Memory B cell (primary cell): ENCODE results near the gene KHK.

Experiments
- ATAC-seq: fragments of 150-1000 bp; cut with Tn5 transposase; 2 replicates; pipeline ENCODE4 v1.10.0; 2021; ENCODE audit warnings: low read depth, mild to moderate bottlenecking, moderate library complexity
- DNase-seq, 2 donors: peaks; one replicate each; pipeline ENCODE4 v3.0.0; 2022; ENCODE audit warnings: low spot score in 2 of 2
- H3K27ac Mint-ChIP-seq: one replicate; pipeline ENCODE4 v1.8.0; 2022; ENCODE audit warnings: mild to moderate bottlenecking, moderate library complexity, mixed read lengths
- H3K27me3 Mint-ChIP-seq: one replicate; pipeline ENCODE4 v1.8.0; 2022; ENCODE audit warnings: mixed read lengths
- H3K36me3 Mint-ChIP-seq: one replicate; pipeline ENCODE4 v1.8.0; 2022; ENCODE audit warnings: mild to moderate bottlenecking, mixed read lengths
- H3K4me1 Mint-ChIP-seq: one replicate; pipeline ENCODE4 v1.8.0; 2022; ENCODE audit warnings: mixed read lengths
- H3K4me3 Mint-ChIP-seq: one replicate; pipeline ENCODE4 v1.8.0; 2022; ENCODE audit warnings: mild to moderate bottlenecking, moderate library complexity, mixed read lengths
- H3K9me3 Mint-ChIP-seq: one replicate; pipeline ENCODE4 v1.8.0; 2022; ENCODE audit warnings: mixed read lengths

Gene KHK

DNA sequence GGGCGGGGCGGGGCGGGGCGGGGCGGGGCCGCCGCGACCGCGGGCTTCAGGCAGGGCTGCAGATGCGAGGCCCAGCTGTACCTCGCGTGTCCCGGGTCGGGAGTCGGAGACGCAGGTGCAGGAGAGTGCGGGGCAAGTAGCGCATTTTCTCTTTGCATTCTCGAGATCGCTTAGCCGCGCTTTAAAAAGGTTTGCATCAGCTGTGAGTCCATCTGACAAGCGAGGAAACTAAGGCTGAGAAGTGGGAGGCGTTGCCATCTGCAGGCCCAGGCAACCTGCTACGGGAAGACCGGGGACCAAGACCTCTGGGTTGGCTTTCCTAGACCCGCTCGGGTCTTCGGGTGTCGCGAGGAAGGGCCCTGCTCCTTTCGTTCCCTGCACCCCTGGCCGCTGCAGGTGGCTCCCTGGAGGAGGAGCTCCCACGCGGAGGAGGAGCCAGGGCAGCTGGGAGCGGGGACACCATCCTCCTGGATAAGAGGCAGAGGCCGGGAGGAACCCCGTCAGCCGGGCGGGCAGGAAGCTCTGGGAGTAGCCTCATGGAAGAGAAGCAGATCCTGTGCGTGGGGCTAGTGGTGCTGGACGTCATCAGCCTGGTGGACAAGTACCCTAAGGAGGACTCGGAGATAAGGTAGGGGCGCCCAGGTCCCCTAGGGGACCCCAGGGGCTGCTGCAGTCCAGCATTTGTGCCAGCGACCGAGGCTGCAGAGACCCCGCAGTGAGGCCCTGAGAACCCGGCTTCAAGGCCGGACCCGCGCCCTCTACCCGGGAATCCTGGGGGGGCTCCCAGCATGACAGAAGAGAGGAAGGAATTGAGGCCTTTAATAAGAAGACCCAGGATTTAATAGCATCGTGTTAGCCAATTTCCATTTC lies at the start of gene KHK:
Gene KHK (plus strand): TSS at position 49 of the 870 bp plus-strand sequence. CDS start 488 bp downstream, at position 537.
- Mint-ChIP-seq H3K27me3 (no peaks in the 10 kb centered on the region), H3K4me3 (peak within 1 kb of the TSS; percentile 92), H3K36me3 (no peaks in the 10 kb centered on the region), H3K9me3 (no peaks in the 10 kb centered on the region), H3K4me1 (no peaks in the 10 kb centered on the region), H3K27ac (peak within 1 kb of the TSS; percentile 75)
- ATAC-seq: no peak
- DNase-seq: no peak

GRCh38 chr2:27038012-27038411 lies 48.6 kb upstream of the KHK start:
- no peak for ATAC-seq
- H3K4me3 Mint-ChIP-seq: no peak overlapping the region

DNA sequence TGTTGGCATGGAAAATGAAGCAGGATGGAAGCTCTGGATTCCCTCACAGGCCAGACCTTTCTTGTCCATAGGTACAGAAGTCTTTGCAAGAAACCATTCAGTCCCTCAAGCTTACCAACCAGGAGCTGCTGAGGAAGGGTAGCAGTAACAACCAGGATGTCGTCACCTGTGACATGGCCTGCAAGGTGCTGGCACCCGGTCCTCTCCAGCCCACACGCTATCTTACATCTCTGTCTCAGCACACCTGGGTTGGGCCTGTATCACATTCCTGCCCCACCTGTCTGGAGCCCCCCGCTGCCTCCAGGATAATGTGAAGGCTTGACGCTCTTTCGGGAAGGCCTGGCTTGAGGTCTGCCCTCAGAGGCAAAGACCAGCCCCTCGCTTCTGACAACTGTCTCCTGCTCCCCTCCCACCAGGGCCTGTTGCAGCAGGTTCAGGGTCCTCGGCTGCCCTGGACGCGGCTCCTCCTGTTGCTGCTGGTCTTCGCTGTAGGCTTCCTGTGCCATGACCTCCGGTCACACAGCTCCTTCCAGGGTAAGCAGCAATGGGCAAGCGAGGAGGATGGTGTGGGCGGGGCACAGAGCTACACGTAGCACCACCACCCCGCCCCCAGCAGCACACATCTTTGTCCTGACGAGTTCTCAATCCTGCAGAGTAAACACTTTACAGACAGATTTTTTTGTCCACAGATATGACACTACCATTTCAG lies 47.8 kb upstream of the KHK start:
- no peak overlapping the region for H3K4me3 Mint-ChIP-seq
- H3K36me3 Mint-ChIP-seq: peaks cover 19% of the 10 kb centered on the region
- no peak for ATAC-seq
- H3K4me1 Mint-ChIP-seq: peaks cover 26% of the 10 kb centered on the region
- H3K27ac Mint-ChIP-seq: no peak overlapping the region
- no peaks in the 10 kb centered on the region for H3K9me3 Mint-ChIP-seq
- no peak for DNase-seq
- H3K27me3 Mint-ChIP-seq: no peaks in the 10 kb centered on the region

More at GRCh38 chr2:27038012-27038411, 48.6 kb upstream of the KHK start:
- Mint-ChIP-seq H3K27ac (no peak overlapping the region), H3K4me1 (peaks cover 32% of the 10 kb centered on the region), H3K36me3 (peaks cover 19% of the 10 kb centered on the region), H3K27me3 (no peaks in the 10 kb centered on the region), H3K9me3 (no peaks in the 10 kb centered on the region)
- DNase-seq: no peak

GRCh38 chr2:27039426-27039825 lies 47.1 kb upstream of the KHK start:
- no peak overlapping the region for H3K4me3 Mint-ChIP-seq
- H3K27ac Mint-ChIP-seq: peak overlapping the region; percentile 50
- peaks cover 19% of the 10 kb centered on the region for H3K36me3 Mint-ChIP-seq
- no peaks in the 10 kb centered on the region for H3K9me3 Mint-ChIP-seq
- peaks cover 23% of the 10 kb centered on the region for H3K4me1 Mint-ChIP-seq
- ATAC-seq (no peak), DNase-seq (no peak)
- H3K27me3 Mint-ChIP-seq: no peaks in the 10 kb centered on the region

DNA sequence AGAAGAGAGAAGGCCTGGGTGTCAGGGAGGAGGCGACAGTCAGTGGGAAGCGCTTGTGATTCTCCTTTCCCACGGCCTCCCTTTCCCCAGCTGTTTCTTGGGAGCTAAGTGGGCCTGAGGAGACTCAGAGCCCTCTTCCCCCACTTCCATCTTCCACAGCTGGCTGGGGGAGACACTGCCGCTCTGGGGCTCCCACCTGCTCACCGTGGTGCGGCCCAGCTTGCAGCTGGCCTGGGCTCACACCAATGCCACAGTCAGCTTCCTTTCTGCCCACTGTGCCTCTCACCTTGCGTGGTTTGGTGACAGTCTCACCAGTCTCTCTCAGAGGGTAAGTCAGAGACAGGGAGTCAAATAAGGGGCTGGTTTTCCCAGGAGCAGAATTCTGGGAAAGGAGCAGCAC lies 46.7 kb upstream of the KHK start:
- H3K4me1 Mint-ChIP-seq: peaks cover 22% of the 10 kb centered on the region
- no peak overlapping the region for H3K4me3 Mint-ChIP-seq
- DNase-seq (no peak), ATAC-seq (no peak)
- no peaks in the 10 kb centered on the region for H3K9me3 Mint-ChIP-seq
- H3K36me3 Mint-ChIP-seq: peaks cover 19% of the 10 kb centered on the region
- H3K27me3 Mint-ChIP-seq: no peaks in the 10 kb centered on the region
- peak overlapping the region; percentile 50 for H3K27ac Mint-ChIP-seq

- DNase-seq (no peak), ATAC-seq (no peak)
- no peaks in the 10 kb centered on the region for H3K9me3 Mint-ChIP-seq
- H3K27ac Mint-ChIP-seq: peak overlapping the region; percentile 100
- peaks cover 21% of the 10 kb centered on the region for H3K4me1 Mint-ChIP-seq
- H3K27me3 Mint-ChIP-seq: no peaks in the 10 kb centered on the region
- H3K4me3 Mint-ChIP-seq: no peak overlapping the region
- peaks cover 19% of the 10 kb centered on the region for H3K36me3 Mint-ChIP-seq
Measured at GRCh38 chr2:27040282-27040681, 46.3 kb upstream of the KHK start.

GRCh38 chr2:27041752-27042151 lies 44.8 kb upstream of the KHK start:
- Mint-ChIP-seq H3K4me1 (peaks cover 21% of the 10 kb centered on the region), H3K27me3 (no peaks in the 10 kb centered on the region), H3K27ac (peak overlapping the region; percentile 100), H3K4me3 (peak overlapping the region; percentile 79), H3K36me3 (peaks cover 19% of the 10 kb centered on the region), H3K9me3 (no peaks in the 10 kb centered on the region)
- DNase-seq: peak in 1 of 2 donors; percentile 39
- ATAC-seq: peak; percentile 42

- no peaks in the 10 kb centered on the region for H3K9me3 Mint-ChIP-seq
Measured at GRCh38 chr2:27042159-27042661, 44.4 kb upstream of the KHK start.

DNA sequence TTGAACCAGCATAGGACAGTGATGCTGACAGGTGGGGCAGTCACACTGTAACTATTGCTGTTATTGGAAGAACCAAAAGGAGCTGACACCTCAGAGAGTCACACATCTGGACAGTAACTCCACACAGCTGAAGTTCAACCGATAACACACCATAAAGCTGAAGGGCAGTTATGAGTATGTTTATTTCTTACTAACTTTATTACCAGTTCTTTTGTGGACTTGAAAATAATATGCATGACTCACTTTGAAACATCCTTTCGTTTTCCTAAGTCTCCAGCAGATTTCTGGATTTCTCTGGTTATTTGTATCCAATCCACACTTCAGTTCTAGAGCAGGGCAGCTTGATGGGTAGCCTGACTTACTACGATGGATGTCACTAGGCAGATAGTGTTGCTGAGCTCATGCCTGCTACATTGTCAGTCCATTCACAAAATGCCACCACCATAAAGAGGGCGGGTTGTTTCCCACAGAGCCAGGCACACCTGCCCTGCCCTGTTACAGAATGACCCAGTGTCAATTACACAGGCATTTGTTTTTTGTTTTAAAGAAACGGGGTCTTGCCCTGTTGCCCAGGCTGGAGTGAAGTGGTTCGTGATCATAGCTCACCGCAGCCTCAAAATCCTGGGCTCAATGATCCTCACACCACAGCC lies 43.5 kb upstream of the KHK start:
- no peaks in the 10 kb centered on the region for H3K27me3 Mint-ChIP-seq
- H3K27ac Mint-ChIP-seq: peak overlapping the region; percentile 100
- no peak overlapping the region for H3K4me3 Mint-ChIP-seq
- DNase-seq: no peak
- ATAC-seq: no peak
- H3K9me3 Mint-ChIP-seq: no peaks in the 10 kb centered on the region
- H3K4me1 Mint-ChIP-seq: peaks cover 21% of the 10 kb centered on the region
- H3K36me3 Mint-ChIP-seq: peaks cover 14% of the 10 kb centered on the region

More at GRCh38 chr2:27042159-27042661, 44.4 kb upstream of the KHK start:
- peaks cover 21% of the 10 kb centered on the region for H3K4me1 Mint-ChIP-seq
- peak; percentile 98 for ATAC-seq
- DNase-seq: peak; percentile 43 to 74
- H3K27ac Mint-ChIP-seq: peak overlapping the region; percentile 100
- H3K36me3 Mint-ChIP-seq: peaks cover 16% of the 10 kb centered on the region
- H3K27me3 Mint-ChIP-seq: no peaks in the 10 kb centered on the region
- H3K4me3 Mint-ChIP-seq: peak overlapping the region; percentile 79

DNA sequence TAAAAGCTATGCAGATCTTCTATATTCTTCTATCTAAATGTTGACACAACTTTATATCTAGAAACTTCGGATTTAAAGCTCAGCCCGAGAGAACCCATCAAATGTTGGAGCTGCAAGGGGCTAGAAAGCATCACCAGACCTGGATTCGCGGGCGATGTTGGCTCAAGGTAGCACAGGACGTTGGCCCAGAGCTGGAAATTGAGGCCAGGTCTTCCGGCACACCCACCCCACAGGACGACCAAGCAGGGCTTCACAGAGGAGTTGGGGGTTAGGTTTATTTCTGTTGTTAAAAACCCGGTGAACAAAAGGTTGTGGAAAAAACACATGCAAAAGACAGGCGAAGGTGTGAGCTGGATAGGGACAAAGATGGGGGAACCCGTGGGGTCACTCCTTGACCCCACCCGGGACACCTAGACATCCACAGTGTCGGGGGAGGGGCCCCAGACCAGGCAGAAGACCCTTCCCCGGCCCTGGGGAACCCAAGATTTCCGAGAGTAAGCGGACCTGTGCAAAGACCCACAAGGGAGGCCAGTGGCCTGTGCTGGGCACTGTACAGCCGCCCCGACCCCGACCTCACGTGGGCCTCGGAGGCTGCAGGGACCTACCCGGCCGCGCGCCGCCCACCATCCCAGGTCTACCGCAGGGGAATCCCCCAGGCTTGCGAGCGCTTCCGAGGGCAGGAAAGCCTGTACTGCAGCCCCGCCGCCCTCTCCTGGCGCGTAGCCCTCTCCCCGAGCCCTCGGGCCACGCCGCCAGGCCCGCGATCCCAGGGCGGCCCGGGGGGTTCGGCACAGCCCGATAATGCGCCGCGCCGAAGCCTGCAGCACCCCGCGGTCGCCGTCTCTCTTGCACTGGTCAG lies 36.9 kb upstream of the KHK start:
- Mint-ChIP-seq H3K27ac (peak overlapping the region; percentile 100), H3K27me3 (no peaks in the 10 kb centered on the region), H3K36me3 (peaks cover 5% of the 10 kb centered on the region), H3K4me3 (peak overlapping the region; percentile 99), H3K9me3 (no peaks in the 10 kb centered on the region), H3K4me1 (peaks cover 16% of the 10 kb centered on the region)
- peak; percentile 41 to 54 for DNase-seq
- ATAC-seq: peak; percentile 19

DNA sequence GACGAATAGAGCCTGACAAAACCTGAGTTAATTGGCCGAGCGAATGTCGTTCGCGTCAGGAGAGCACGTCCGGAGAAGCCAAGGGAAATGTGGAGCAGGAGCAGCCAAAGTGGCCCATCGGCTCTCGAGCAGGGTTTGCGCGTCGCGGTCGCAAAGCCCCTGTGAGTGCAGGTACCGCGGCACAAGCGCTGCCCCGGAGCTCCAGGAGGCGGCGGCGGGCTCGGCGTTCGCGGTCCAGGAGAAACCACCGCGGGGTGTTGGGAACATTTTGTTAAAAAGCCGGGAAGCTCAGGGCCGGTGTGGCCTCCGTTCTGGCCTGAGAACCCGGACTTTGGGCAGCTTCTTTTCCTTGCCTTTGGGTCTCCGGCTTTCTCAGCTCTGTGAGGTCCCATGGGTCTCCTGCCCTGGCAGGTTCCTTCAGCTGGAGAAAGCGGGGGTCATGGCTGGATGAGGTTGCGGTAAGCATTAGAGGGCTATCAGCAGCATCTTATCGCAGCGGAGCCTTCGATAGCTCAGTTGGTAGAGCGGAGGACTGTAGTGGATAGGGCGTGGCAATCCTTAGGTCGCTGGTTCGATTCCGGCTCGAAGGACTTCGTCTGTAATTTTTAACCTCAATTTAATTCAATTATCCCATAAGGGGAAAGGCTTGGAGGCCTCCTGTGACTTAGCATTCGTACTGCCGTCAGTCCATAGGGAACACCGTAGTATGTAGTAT lies 36.1 kb upstream of the KHK start:
- peaks cover 19% of the 10 kb centered on the region for H3K4me1 Mint-ChIP-seq
- DNase-seq: peak; percentile 95 to 98
- H3K4me3 Mint-ChIP-seq: peak overlapping the region; percentile 99

GRCh38 chr2:27050996-27051901 lies 35.3 kb upstream of the KHK start, which contains the start of gene AGBL5:
Gene AGBL5, plus strand, starts transcription at chr2:27051668. Its CDS starts 1,291 bp downstream, at chr2:27052959.
- Mint-ChIP-seq H3K4me1 (peaks cover 19% of the 10 kb centered on the region), H3K4me3 (peak within 1 kb of the TSS; percentile 99), H3K27me3 (no peaks in the 10 kb centered on the region), H3K36me3 (peaks cover 14% of the 10 kb centered on the region), H3K27ac (peak within 1 kb of the TSS; percentile 100), H3K9me3 (no peaks in the 10 kb centered on the region)
- DNase-seq (peak; percentile 97 to 99), ATAC-seq (peak; percentile 77)

More for the DNA sequence above, 36.1 kb upstream of the KHK start:
- Mint-ChIP-seq H3K36me3 (peaks cover 10% of the 10 kb centered on the region), H3K27ac (peak overlapping the region; percentile 100), H3K27me3 (no peaks in the 10 kb centered on the region), H3K9me3 (no peaks in the 10 kb centered on the region)
- ATAC-seq: peak; percentile 59
